DOHH2 (cell line): ENCODE measurements around the gene ADRA2A.

Experiments
- H3F3A ChIP-seq: fragments of 200-600 bp; sonication (generic), shearing (Covaris generic); 2 replicates; pipeline ENCODE4 v1.6.0; 2016; ENCODE audit warnings: antibody characterized with exemption, mild to moderate bottlenecking; ENCODE audit not compliant: control insufficient read depth, insufficient read depth
- H3K27ac ChIP-seq: fragments of 200-600 bp; sonication (generic); 2 replicates; pipeline ENCODE4 v1.5.1; 2014; ENCODE audit warnings: low read depth, mild to moderate bottlenecking, low read length, moderate library complexity
- H3K27me3 ChIP-seq: fragments of 200-600 bp; sonication (generic); 2 replicates; pipeline ENCODE4 v1.6.1; 2014; ENCODE audit warnings: mild to moderate bottlenecking, low read length, mixed read lengths; ENCODE audit not compliant: control insufficient read depth
- H3K36me3 ChIP-seq: fragments of 200-600 bp; sonication (generic); 2 replicates; pipeline ENCODE4 v1.6.1; 2014; ENCODE audit warnings: mild to moderate bottlenecking, low read length, moderate library complexity, mixed read lengths; ENCODE audit not compliant: control insufficient read depth
- H3K4me1 ChIP-seq: fragments of 200-600 bp; sonication (generic); 2 replicates; pipeline ENCODE4 v1.6.1; 2014; ENCODE audit warnings: mild to moderate bottlenecking, low read length, mixed read lengths; ENCODE audit not compliant: control insufficient read depth
- H3K4me2 ChIP-seq: fragments of 200-600 bp; sonication (generic); 2 replicates; pipeline ENCODE4 v1.6.0; 2014; ENCODE audit warnings: mild to moderate bottlenecking, low read length, moderate library complexity
- H3K4me3 ChIP-seq: fragments of 200-600 bp; sonication (generic); 2 replicates; pipeline ENCODE4 v1.5.1; 2014; ENCODE audit warnings: mild to moderate bottlenecking, low read length, mixed read lengths
- H3K79me2 ChIP-seq: fragments of 200-600 bp; sonication (generic); 2 replicates; pipeline ENCODE4 v1.6.1; 2014; ENCODE audit warnings: mild to moderate bottlenecking, low read length, mixed read lengths; ENCODE audit not compliant: control insufficient read depth
- H3K9me2 ChIP-seq: fragments of 200-600 bp; sonication (generic); replicated peaks from 2 replicates; pipeline ENCODE4 v1.6.1; 2014; ENCODE audit warnings: mild to moderate bottlenecking, low read length, mixed read lengths; ENCODE audit not compliant: control insufficient read depth
- H3K9me3 ChIP-seq: fragments of 200-600 bp; sonication (generic); 2 replicates; pipeline ENCODE4 v1.6.1; 2014; ENCODE audit warnings: antibody characterized with exemption, low read length, mixed read lengths; ENCODE audit not compliant: control insufficient read depth, insufficient read depth
- H4K20me1 ChIP-seq: fragments of 200-600 bp; sonication (generic); 2 replicates; pipeline ENCODE4 v1.6.0; 2014; ENCODE audit warnings: low read depth, mild to moderate bottlenecking, antibody characterized with exemption, low read length, moderate library complexity; ENCODE audit not compliant: control insufficient read depth, insufficient read depth
- CTCF ChIP-seq: fragments of 200-600 bp; sonication (generic); IDR thresholded peaks from one replicate; pipeline ENCODE4 v1.5.1; 2014; ENCODE audit warnings: antibody characterized with exemption, mild to moderate bottlenecking, low read depth, low read length; ENCODE audit not compliant: poor library complexity, severe bottlenecking
- EZH2phosphoT487 ChIP-seq: fragments of 200-600 bp; sonication (generic); IDR thresholded peaks from 2 replicates; pipeline ENCODE4 v1.6.1; 2017; ENCODE audit warnings: borderline replicate concordance, mild to moderate bottlenecking, antibody characterized with exemption, low read length, moderate library complexity, mixed read lengths

Gene ADRA2A

GRCh38 chr10:111076191-111076681 is 593 bp upstream of the ADRA2A start:
- Histone ChIP-seq H3K36me3 (no peaks in the 10 kb centered on the region), H3K4me3 (peak overlapping the region; percentile 31; the same call in 1 of the 2 replicates), H3K27me3 (peaks cover 16% of the 10 kb centered on the region), H3F3A (no peaks in the 10 kb centered on the region), H3K79me2 (no peaks in the 10 kb centered on the region), H3K9me3 (peaks cover 3% of the 10 kb centered on the region; the same call in 1 of the 2 replicates), H3K4me2 (peak overlapping the region; percentile 29), H4K20me1 (no peaks in the 10 kb centered on the region), H3K9me2 (no peaks in the 10 kb centered on the region), H3K4me1 (no peaks in the 10 kb centered on the region), H3K27ac (no peak overlapping the region)
- no peak for TF ChIP-seq EZH2phosphoT487
- TF ChIP-seq CTCF, result peak; percentile 61

GRCh38 chr10:111077479-111077784 is 603 bp downstream of the ADRA2A start:
- H3F3A ChIP-seq, result no peaks in the 10 kb centered on the region
- no peak overlapping the region for H3K4me3 ChIP-seq
- peaks cover 16% of the 10 kb centered on the region for H3K27me3 ChIP-seq
- H3K4me1 ChIP-seq, result no peaks in the 10 kb centered on the region
- no peaks in the 10 kb centered on the region for H3K79me2 ChIP-seq
- H3K27ac ChIP-seq, result no peak overlapping the region
- no peaks in the 10 kb centered on the region for H3K36me3 ChIP-seq
- H4K20me1 ChIP-seq, result no peaks in the 10 kb centered on the region
- H3K9me3 ChIP-seq, result peaks cover 3% of the 10 kb centered on the region; the same call in 1 of the 2 replicates
- no peak for TF ChIP-seq CTCF
- TF ChIP-seq EZH2phosphoT487, result no peak
- no peaks in the 10 kb centered on the region for H3K9me2 ChIP-seq
- H3K4me2 ChIP-seq, result no peak overlapping the region

GRCh38 chr10:111077785-111078504 is 1.1 kb downstream of the ADRA2A start:
- Histone ChIP-seq H3K27me3 (peaks cover 16% of the 10 kb centered on the region), H3K4me3 (no peak overlapping the region), H4K20me1 (no peaks in the 10 kb centered on the region), H3K9me3 (peaks cover 3% of the 10 kb centered on the region; the same call in 1 of the 2 replicates), H3K36me3 (no peaks in the 10 kb centered on the region), H3K79me2 (no peaks in the 10 kb centered on the region), H3K27ac (no peak overlapping the region), H3K4me2 (no peak overlapping the region), H3F3A (no peaks in the 10 kb centered on the region), H3K9me2 (no peaks in the 10 kb centered on the region), H3K4me1 (no peaks in the 10 kb centered on the region)
- TF ChIP-seq CTCF (no peak), EZH2phosphoT487 (no peak)
